OCI-LY7 (cell line): ENCODE measurements around the gene ERVMER34-1.

Source experiments
- CTCF ChIP-seq: fragments of 200-600 bp; sonication (generic); conservative IDR thresholded peaks from 2 replicates; pipeline ENCODE4 v1.5.1; 2014; ENCODE audit warnings: mild to moderate bottlenecking, antibody characterized with exemption, low read length, moderate library complexity, mixed read lengths
- EZH2phosphoT487 ChIP-seq: fragments of 200-600 bp; sonication (generic); IDR thresholded peaks from 2 replicates; pipeline ENCODE4 v1.6.1; 2018; ENCODE audit warnings: low read depth, borderline replicate concordance, mild to moderate bottlenecking, mixed run types, antibody characterized with exemption, low read length, moderate library complexity, mixed read lengths

DNA sequence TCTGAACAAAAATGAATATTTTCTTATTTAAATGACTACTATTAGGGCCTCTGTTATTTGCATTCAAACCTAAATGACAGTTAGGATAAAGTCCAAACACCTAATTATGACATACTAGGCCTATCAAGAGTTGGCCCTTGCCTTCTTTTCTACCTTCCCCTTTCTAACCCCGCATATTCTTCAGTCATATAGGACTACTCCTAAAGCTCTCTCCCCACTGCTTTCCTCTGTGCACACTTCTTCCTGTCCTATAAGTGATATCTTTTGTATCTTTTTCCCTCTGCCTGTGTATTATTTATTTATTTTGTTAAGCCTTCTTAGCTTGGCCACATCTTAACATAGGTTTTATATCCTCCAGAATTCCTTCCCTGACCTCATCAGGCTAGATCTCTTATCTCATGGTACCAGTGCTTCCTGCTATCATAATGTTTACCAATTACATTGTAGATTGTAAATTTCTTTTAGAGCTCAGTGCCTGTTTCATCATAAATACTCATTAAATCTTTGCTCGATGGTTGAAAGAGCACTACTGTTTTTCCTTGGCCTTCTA is 22.5 kb downstream of the ERVMER34-1 start:
- TF ChIP-seq CTCF (no peak), EZH2phosphoT487 (no peak)
